ENCODE data around the gene CDH4.

DNA sequence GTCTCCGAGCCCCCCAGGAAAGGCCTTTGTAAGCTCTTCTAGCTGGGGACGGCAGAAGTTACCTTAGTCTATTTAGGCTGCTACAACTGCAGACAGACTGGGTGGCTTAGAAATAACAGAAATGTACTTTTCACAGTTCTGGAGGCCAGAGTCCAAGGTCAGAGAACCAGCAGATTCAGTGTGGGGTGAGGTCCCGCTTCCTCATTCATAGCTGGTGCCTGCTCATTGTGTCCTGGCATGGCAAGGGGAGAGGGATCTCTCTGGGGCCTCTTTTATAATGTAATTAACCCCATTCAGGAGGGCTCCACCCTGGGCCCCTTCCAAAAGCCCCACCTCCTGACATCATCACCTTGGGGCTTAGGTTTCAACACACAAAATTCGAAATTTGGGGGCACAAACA is 315.1 kb downstream of the CDH4 start:
- TF ChIP-seq, protein P1, sequence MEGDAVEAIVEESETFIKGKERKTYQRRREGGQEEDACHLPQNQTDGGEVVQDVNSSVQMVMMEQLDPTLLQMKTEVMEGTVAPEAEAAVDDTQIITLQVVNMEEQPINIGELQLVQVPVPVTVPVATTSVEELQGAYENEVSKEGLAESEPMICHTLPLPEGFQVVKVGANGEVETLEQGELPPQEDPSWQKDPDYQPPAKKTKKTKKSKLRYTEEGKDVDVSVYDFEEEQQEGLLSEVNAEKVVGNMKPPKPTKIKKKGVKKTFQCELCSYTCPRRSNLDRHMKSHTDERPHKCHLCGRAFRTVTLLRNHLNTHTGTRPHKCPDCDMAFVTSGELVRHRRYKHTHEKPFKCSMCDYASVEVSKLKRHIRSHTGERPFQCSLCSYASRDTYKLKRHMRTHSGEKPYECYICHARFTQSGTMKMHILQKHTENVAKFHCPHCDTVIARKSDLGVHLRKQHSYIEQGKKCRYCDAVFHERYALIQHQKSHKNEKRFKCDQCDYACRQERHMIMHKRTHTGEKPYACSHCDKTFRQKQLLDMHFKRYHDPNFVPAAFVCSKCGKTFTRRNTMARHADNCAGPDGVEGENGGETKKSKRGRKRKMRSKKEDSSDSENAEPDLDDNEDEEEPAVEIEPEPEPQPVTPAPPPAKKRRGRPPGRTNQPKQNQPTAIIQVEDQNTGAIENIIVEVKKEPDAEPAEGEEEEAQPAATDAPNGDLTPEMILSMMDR (IDR thresholded peaks at IDR 0.05; ENCODE audit: insufficient read depth, low read length, poor library complexity, severe bottlenecking), result no peak
- no peak for TF ChIP-seq EZH2phosphoT487 (conservative IDR thresholded peaks at IDR 0.05; ENCODE audit: low read length)
